Keratinocyte (primary cell): ENCODE measurements around the gene YIPF1. TPM values are rescaled to one million over a fixed set of nuclear protein-coding genes. Genes with fewer than 3 reads are reported as not detected.

Experiments used
- DNase-seq: peaks from one replicate; pipeline ENCODE4 v3.0.0-alpha.2; 2011; ENCODE audit warnings: low read depth, missing footprints, low spot score
- FAIRE-seq: peaks from 2 replicates; lab custom pipeline; 2011; peaks lifted over from hg19 to GRCh38; lab: Jason Lieb, UNC
- H2AFZ ChIP-seq: 2 replicates; pipeline ENCODE4 v1.6.0; 2012; ENCODE audit warnings: low read length, control low read depth, inconsistent platforms; ENCODE audit not compliant: control insufficient read depth
- H3K27ac ChIP-seq: 2 replicates; pipeline ENCODE4 v1.5.1; 2011; ENCODE audit warnings: low read length; ENCODE audit not compliant: control insufficient read depth, insufficient read depth
- H3K27me3 ChIP-seq: 3 replicates; pipeline ENCODE4 v1.6.0; 2011; ENCODE audit warnings: low read length; ENCODE audit not compliant: control insufficient read depth, insufficient read depth; ENCODE audit errors: extremely low read depth
- H3K36me3 ChIP-seq, 2 experiments: 2 replicates in 1 of 2; 3 replicates in 1 of 2; pipeline ENCODE4 v1.5.1; 2011; ENCODE audit warnings: low read length in 2 of 2, mild to moderate bottlenecking in 1 of 2; ENCODE audit not compliant: control insufficient read depth in 2 of 2, insufficient read depth in 2 of 2; ENCODE audit errors: extremely low read depth in 1 of 2
- H3K4me1 ChIP-seq: 3 replicates; pipeline ENCODE4 v1.5.1; 2011; ENCODE audit warnings: low read length; ENCODE audit not compliant: control insufficient read depth, insufficient read depth; ENCODE audit errors: extremely low read depth
- H3K4me2 ChIP-seq: 3 replicates; pipeline ENCODE4 v1.6.0; 2011; ENCODE audit warnings: low read depth, low read length; ENCODE audit not compliant: control insufficient read depth, insufficient read depth; ENCODE audit errors: extremely low read depth
- H3K4me3 ChIP-seq, 3 experiments: fragments of 200-600 bp in 1 of 3; sonication (generic) in 1 of 3; 2 replicates in 2 of 3; 3 replicates in 1 of 3; pipeline ENCODE4 v1.5.1; 2011 to 2016; ENCODE audit warnings: low read length in 3 of 3, mild to moderate bottlenecking in 3 of 3, control low read depth in 2 of 3, inconsistent platforms in 1 of 3, low read depth in 1 of 3, mixed read lengths in 1 of 3, mixed run types in 1 of 3, moderate library complexity in 1 of 3; ENCODE audit not compliant: control insufficient read depth in 2 of 3, insufficient read depth in 2 of 3; ENCODE audit errors: extremely low read depth in 1 of 3
- H3K79me2 ChIP-seq: 2 replicates; pipeline ENCODE4 v1.6.0; 2012; ENCODE audit warnings: low read length; ENCODE audit not compliant: control insufficient read depth, insufficient read depth
- H3K9ac ChIP-seq: 3 replicates; pipeline ENCODE4 v1.6.0; 2011; ENCODE audit warnings: low read length; ENCODE audit not compliant: control insufficient read depth, insufficient read depth; ENCODE audit errors: extremely low read depth
- H3K9me1 ChIP-seq: 3 replicates; pipeline ENCODE4 v1.6.0; 2011; ENCODE audit warnings: low read length; ENCODE audit not compliant: control insufficient read depth, insufficient read depth; ENCODE audit errors: extremely low read depth
- H3K9me3 ChIP-seq: 2 replicates; pipeline ENCODE4 v1.5.1; 2012; ENCODE audit warnings: low read depth, low read length; ENCODE audit not compliant: control insufficient read depth
- H4K20me1 ChIP-seq: 3 replicates; pipeline ENCODE4 v1.6.0; 2011; ENCODE audit warnings: low read length; ENCODE audit not compliant: control insufficient read depth, insufficient read depth; ENCODE audit errors: extremely low read depth
- EZH2 ChIP-seq: IDR thresholded peaks from one replicate; pipeline ENCODE4 v1.6.1; 2012; ENCODE audit warnings: inconsistent platforms, mild to moderate bottlenecking, low read length, moderate library complexity
- dilution Hi-C: fragments of 300-500 bp; cut with MboI; formaldehyde crosslinking; loops from one replicate; pipeline ENCODE4 v1.7.0; 2020; ENCODE audit warnings: low sequenced_read_pairs; ENCODE audit not compliant: extremely low pct_ligation_motif_present
- polyA plus RNA-seq, 5 experiments: library from polyadenylated mRNA; depleted of rRNA in 3 of 5; stranded (reverse) in 3 of 5; stranded (forward) in 1 of 5; unstranded in 1 of 5; fragments of >200 nt; gene quantifications; 1 replicate in 1 of 5; 2 replicates in 3 of 5; 3 replicates in 1 of 5; pipeline versions ENCODE4 v1.2.1 to v1.2.3, GENCODE V29; 2011 to 2012; ENCODE audit warnings: missing spikeins in 2 of 5, low read depth in 1 of 5, low replicate concordance in 1 of 5
- TF ChIP-seq, protein P1 (sequence below), 3 experiments: IDR thresholded peaks in 1 of 3; conservative IDR thresholded peaks in 1 of 3; optimal IDR thresholded peaks in 1 of 3; 2 replicates in 2 of 3; 3 replicates in 1 of 3; pipeline versions ENCODE3 to v1.5.1; 2011; ENCODE audit warnings: low read length in 3 of 3, mild to moderate bottlenecking in 3 of 3, moderate library complexity in 2 of 3, control low read depth in 1 of 3, inconsistent platforms in 1 of 3; ENCODE audit not compliant: insufficient read depth in 2 of 3; ENCODE audit errors: extremely low read depth in 1 of 3

The YIPF1 gene
- polyA plus RNA-seq, 1 donor (not counting 4 experiments of a cell fraction or from before 2014, with no cell fraction given): 43.3 TPM

GRCh38 chr1:53902235-53903138 is 12.9 kb upstream of the YIPF1 start:
- Histone ChIP-seq H3K4me3 (no peak overlapping the region), H3K27me3 (no peaks in the 10 kb centered on the region), H3K4me1 (peaks cover 3% of the 10 kb centered on the region), H3K36me3 (no peaks in the 10 kb centered on the region), H3K4me2 (no peak overlapping the region), H2AFZ (no peak overlapping the region), H4K20me1 (no peaks in the 10 kb centered on the region), H3K9me3 (no peaks in the 10 kb centered on the region), H3K9ac (no peak overlapping the region), H3K9me1 (no peaks in the 10 kb centered on the region), H3K27ac (no peak overlapping the region), H3K79me2 (no peaks in the 10 kb centered on the region)
- no peak for FAIRE-seq
- DNase-seq: no peak
- TF ChIP-seq, protein P1, sequence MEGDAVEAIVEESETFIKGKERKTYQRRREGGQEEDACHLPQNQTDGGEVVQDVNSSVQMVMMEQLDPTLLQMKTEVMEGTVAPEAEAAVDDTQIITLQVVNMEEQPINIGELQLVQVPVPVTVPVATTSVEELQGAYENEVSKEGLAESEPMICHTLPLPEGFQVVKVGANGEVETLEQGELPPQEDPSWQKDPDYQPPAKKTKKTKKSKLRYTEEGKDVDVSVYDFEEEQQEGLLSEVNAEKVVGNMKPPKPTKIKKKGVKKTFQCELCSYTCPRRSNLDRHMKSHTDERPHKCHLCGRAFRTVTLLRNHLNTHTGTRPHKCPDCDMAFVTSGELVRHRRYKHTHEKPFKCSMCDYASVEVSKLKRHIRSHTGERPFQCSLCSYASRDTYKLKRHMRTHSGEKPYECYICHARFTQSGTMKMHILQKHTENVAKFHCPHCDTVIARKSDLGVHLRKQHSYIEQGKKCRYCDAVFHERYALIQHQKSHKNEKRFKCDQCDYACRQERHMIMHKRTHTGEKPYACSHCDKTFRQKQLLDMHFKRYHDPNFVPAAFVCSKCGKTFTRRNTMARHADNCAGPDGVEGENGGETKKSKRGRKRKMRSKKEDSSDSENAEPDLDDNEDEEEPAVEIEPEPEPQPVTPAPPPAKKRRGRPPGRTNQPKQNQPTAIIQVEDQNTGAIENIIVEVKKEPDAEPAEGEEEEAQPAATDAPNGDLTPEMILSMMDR (optimal IDR thresholded peaks at IDR 0.05 in 1 of 3, IDR thresholded peaks at IDR 0.05 in 1 of 3, conservative IDR thresholded peaks at IDR 0.05 in 1 of 3; ENCODE audit: extremely low read depth in 1 of 3, insufficient read depth in 2 of 3, low read length in 3 of 3): no peak
- no peak for TF ChIP-seq EZH2
- dilution Hi-C loops: no loop called here

DNA sequence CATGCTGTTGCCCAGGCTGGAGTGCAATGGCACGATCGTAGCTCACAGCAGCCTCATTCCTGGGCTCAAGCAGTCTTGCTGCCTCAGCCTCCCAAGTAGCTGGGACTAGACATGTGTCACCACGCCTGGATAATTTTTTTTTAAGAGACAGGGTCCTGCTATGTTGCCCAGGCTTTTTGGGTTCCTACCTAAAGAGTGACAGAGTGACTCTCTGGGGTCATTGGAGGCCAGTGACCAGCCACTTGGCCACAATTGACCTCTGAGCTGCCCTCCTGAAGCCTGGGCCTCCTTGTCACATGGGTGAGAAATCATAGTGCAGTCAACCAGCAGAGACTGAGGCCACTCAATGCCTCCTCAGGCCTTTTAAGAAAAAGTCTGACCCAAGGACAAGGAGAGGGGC is 10.1 kb upstream of the YIPF1 start:
- no peak overlapping the region for H3K27ac ChIP-seq
- H2AFZ ChIP-seq: no peak overlapping the region
- H3K4me1 ChIP-seq: peaks cover 12% of the 10 kb centered on the region
- no peak overlapping the region for H3K9ac ChIP-seq
- H4K20me1 ChIP-seq: no peaks in the 10 kb centered on the region
- DNase-seq: no peak
- dilution Hi-C loops: no loop called here
- no peak overlapping the region for H3K4me2 ChIP-seq
- TF ChIP-seq EZH2: no peak
- TF ChIP-seq, protein P1 (optimal IDR thresholded peaks at IDR 0.05 in 1 of 3, IDR thresholded peaks at IDR 0.05 in 1 of 3, conservative IDR thresholded peaks at IDR 0.05 in 1 of 3; ENCODE audit: extremely low read depth in 1 of 3, insufficient read depth in 2 of 3, low read length in 3 of 3): no peak
- no peaks in the 10 kb centered on the region for H3K79me2 ChIP-seq
- no peaks in the 10 kb centered on the region for H3K9me3 ChIP-seq
- H3K9me1 ChIP-seq: no peaks in the 10 kb centered on the region
- no peak overlapping the region for H3K4me3 ChIP-seq
- no peaks in the 10 kb centered on the region for H3K36me3 ChIP-seq
- no peaks in the 10 kb centered on the region for H3K27me3 ChIP-seq
- FAIRE-seq: no peak
